ENCODE data around the gene WDR88.
"Not testable (repeated sequence)": the region's sequence is repeated elsewhere in the genome, so short reads cannot be mapped to it uniquely, and the experiment has no call there.

WDR88 gene, protein sequence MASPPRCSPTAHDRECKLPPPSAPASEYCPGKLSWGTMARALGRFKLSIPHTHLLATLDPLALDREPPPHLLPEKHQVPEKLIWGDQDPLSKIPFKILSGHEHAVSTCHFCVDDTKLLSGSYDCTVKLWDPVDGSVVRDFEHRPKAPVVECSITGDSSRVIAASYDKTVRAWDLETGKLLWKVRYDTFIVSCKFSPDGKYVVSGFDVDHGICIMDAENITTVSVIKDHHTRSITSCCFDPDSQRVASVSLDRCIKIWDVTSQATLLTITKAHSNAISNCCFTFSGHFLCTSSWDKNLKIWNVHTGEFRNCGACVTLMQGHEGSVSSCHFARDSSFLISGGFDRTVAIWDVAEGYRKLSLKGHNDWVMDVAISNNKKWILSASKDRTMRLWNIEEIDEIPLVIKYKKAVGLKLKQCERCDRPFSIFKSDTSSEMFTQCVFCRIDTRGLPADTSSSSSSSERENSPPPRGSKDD

DNA sequence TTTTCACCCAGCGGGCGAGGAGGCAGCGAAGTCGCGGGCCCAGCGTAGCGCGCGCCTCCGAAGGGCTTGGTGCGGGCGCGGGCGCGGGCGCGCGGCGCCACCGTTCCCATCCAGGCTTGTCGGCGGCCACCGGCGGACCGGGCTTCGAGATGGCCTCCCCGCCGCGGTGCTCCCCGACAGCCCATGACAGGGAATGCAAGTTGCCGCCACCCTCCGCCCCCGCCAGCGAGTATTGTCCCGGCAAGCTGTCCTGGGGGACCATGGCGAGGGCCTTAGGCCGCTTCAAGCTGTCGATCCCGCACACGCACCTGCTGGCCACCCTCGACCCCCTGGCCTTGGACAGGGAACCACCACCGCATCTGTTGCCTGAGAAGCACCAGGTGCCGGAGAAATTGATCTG, at the start of gene WDR88:
WDR88 (plus strand) TSS at position 94 of the 400 bp plus-strand sequence; CDS start at position 150, 56 bp downstream.
- DNase-seq = no peak

DNA sequence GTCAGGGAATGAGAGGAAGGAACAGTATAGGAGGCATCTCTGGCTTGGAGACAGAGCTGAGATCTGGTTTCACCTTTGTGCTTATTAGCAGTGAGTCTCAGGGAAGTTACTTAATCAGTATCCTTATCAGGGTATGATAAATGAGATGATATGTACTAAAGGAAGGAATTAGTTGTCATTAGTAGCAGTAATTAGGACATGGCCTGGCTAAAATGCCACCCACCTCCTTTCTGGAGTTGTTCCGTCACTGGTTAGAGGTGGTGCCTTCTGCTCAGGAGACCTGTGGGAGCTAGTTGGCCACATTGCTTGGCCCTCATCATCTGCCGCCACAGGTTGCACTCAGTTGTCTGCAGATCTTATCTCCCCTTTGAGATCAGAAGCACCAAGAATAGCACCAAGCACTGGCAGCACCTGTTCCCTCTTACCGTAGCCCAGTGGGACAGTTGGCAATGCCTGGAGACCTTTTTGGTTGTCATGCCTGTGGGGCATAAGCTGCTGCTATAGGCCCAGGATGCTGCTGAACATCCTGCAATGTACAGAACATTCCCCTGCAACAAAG, 46.3 kb upstream of the WDR88 start:
- DNase-seq = no peak

DNA sequence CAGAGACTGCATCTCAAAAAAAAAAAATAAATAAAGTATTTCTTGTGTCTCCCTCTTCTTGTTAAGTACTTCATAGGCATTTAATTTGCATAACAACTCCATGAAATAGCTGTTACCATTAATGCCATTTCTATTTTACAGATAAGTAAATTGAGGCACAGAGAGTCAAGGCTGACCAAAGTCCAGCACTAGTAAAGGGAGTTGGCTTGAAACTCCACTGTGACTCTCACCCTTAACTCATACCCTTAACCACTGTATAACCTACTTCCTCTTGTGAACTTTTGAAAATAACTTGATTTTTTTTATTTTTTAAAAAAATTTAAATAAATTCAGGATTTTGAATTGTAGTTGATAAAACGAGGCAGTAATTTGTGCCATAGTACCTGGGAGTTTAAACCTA, 45.0 kb upstream of the WDR88 start:
- no peak for DNase-seq

DNA sequence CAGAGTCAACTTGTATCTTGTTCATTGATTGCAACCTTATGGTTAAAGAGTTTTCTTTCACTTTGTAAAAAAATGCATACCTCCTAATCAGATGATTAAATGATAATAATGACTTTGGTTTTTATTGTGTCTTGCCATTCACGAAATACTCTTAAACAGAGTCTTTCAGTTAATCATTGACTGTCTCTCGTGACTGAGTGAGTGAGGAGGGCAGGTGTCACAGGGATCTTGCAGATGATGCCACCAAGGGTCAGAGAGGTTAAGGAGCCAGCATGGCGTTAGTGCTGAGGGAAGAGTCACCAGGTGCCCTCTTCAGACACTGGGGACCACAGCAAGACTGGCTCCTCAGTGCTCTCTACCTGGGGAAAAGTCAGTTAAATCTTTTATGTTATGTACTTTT, 42.9 kb upstream of the WDR88 start:
- no peak for DNase-seq

DNA sequence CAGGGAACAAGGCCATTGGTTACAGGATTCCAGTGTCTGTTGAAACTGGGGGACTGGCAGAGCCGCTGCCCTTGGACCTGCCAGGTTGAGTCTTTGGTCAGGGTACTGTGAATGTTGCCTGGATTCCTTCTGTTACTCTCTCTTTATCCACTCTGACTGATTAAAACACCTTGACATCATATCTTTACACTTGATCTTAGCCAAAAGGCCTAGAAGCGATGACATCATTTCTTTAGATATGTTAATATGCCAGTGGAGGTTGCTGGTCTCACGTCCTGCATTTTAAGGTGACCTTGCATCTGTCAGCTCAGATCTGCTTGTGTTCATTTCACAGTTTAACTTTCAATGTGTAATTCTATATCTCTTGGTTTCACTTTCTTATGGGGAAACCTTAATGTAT, 41.7 kb upstream of the WDR88 start:
- DNase-seq = no peak

DNA sequence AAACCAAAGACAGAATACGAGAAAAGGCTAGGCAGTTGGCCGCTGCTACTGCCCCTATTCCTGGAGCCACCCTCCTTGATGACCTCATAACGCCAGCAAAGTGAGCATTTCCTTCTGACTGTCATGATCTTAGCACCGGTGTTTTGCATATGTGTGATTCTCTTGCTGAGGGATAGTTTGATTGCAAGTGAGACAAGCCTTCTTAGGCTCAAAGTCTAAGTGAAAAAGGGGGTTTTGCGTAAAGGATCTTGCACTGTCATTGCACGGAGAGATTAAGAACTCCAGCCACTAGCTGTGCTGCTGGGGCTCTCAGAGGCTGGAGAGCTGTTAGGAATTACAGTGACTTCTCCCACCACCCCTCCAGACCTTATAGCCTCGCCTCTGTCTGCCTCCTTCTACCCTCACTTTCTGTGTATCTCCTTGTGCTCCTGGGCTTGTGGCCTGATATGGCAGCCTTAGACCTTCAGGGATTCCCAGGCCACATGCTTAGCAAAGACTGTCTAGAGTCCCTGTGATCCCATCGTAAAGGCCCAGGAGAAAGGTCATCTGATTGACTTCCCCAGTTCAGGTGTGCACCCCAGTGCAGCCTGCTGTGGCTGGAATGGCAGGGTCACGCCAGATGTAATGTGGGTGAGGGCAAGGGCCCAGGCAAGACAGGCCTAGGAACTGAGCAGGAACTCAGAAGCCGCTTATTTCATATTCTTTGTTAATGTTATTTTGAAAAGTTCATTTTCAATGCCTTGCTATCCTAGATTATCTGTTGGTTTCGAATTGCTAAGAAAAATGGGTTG, 38.3 kb upstream of the WDR88 start:
- DNase-seq = no peak

DNA sequence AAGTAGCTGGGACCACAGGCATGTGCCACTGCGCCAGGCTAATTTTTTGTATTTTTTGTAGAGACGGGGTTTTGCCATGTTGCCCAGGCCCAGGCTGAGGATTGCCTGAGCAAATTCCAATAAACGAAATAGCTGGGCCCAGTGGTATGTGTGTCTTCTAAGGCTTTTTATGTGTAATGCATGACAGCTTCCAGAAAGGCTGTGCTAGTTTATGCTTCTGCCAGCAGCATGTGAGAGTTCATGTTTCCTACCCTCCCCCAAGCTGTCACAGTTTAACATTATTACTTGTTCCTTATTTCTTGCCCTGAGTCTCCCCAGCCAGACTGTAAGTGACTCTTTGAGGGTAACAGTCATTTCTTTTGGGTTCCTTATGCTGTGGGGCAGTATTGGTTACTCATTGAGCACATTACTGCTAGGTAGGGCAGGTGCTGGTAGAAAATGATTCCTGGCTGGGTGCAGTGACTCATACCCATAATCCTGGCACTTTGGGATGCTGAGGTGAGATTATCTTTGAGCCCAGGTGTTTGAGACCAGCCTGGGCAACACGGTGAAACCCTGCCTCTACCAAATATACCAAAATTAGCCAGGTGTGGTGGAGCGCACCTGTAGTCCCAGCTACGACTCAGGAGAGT, 37.4 kb upstream of the WDR88 start:
- no peak for DNase-seq

DNA sequence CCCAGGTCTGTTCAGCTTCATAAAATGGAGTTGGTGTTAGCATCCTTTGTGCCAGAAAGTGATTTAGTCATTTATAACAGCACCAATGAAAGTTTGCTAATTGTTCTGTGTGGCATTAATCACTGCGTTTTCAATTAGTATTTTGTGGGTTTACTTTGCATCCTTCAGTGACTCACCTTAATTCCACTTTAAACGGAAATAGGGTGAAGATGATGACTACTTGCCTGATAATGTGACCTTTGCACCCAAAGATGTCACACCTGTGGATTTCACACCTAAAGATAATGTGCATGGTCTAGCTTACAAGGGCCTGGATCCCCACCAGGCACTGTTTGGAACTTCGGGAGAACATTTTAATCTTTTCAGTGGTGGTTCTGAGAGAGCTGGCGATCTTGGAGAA, 35.9 kb upstream of the WDR88 start:
- no peak for DNase-seq

DNA sequence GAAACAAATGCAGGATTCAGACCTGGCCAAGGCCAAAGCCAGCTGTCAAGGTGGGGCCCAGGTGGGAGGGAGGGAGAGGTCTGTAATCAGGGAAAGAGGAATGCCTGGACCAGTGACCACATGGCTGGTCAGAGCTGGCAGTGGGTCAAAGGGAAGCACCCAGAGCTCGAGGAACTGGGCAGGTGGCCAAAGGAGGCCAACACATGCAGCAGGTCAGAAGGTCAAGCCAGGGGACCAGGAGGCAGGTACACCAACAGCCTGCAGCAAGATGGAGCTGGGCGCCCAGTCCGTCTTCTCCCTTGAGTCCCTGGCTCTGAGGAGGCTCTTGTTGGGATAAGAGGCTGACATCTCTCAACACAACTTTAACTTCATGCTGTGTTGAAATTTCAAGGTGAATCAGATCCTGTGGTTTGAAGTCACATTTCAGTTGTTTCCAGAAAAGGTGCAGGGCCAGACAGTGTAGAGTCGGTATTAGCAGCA, 33.8 kb upstream of the WDR88 start:
- no peak for DNase-seq

DNA sequence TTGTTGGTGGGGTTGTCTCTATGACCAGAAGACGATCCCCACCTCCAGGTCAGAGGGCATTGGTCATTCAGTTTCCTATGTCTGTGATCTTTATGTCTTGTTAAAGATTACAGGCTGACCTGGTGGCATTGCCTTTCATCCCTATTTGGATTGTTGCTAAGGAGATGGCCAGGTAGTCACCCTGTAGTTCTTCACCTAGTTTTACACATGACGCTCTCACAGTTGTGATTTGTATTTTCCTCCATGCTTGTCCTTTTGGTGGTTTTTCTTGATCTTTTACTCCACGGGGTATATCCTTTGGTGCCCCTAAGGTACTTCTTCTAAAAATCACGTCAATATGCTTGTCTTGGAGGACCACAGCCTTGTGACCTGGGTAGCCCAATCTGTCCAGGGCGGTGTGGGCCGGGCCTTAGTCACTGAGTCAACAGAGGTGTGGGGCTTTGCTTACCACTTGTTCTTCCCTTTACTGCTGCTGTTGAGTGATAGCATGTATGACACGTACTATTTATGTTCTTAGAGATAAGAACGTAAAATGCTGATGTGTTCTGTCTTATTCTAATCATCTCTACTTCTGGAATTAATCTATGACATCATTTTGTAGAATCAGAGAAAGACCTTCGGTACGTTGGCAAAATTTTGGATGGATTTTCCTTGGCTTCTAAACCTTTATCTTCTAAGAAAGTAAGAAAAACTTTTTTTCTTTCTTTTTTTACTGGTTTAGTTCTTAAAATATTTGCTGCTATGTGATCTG, 30.8 kb upstream of the WDR88 start:
- no peak for DNase-seq

DNA sequence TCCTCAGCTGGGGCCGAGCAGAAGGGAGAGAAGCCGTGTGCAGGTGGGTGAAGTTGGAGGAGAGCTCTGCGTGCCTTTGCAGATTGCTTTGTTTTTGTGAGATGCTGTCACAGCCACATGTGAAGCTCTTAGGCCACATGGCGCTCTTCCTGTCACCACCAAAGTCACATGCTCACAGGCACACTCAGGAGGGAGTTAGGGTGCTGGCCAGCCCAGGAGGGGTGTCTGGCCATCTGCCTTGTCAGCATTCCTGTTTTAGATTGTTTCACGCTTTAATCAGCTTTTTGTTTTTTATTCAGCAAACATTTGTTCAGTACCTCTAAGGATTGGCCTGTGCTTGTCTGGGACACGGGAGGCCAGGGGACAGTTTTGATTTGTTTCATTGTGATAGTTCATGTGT, 29.0 kb upstream of the WDR88 start:
- DNase-seq = no peak

DNA sequence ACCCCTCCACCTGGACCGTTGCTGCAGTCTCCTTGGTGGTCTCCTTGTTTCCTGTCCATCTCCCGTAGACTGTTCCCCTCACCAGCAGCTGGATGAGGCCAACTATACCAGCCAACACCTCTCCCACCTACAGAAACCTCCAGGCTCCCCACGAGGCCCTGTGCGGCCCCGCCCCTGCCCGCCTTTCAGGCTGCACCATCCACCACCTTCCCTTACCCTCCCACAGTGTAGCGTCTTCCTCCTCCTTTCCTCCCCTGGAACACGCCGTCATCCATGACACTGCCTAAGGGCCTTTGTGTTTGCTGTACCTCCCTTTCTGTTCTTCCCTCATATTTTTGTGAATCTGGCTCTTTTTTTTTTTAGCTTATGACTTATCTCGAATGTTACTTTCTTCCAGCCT, 23.8 kb upstream of the WDR88 start:
- DNase-seq = no peak

DNA sequence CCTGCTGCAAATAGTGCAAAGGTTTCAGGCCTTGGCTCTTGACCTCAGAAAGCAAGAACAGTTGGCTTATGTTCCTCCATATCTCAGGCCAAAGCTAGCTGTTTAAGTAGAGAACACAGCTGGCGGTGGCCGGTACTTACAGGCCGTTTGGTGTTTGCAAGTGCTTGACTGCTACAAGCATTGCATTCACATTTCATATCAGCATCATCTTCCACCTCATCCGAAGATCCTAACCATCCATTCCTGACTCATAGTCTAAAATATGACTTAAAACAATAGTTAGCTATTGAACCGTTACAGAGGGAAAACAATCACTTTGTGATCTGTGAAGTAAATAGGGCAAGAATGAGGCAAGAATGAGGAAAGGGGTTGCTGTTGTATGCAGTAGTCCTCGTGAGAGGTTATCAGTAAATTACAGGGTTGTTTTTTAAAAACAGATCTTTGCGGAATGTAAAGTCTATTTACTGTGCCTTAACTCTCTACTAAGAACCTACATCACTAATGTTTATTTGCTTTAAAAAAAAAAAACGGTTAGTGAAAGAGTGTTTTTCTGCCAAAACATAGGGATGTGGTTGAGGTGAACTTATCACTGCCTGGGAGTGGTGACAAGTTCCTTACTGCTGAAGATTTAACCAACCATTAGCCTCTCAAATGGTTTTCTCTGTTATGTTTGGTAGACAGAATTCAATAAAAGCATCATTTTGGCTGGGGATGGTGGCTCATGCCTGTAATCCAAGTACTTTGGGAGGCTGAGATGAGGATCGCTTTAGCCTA, 21.6 kb upstream of the WDR88 start:
- DNase-seq = peak; percentile 88

DNA sequence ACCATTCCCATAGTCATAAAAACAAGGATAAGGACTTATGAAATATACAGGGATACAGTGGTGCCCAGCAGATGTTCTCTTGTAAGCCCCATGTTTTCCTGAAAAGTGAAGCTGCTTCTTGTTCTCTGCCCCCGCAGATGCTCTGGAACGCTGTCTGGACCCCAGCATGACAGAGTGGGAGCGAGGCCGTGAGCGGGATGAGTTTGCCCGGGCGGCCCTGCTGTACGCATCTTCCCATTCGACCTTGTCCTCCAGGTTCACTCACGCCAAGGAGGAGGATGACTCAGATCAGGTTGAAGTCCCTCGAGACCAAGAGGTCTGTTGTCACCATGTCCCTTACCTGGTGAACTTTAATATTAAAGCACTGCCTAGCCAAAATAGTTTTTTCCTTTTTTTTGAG, 20.3 kb upstream of the WDR88 start:
- no peak for DNase-seq

DNA sequence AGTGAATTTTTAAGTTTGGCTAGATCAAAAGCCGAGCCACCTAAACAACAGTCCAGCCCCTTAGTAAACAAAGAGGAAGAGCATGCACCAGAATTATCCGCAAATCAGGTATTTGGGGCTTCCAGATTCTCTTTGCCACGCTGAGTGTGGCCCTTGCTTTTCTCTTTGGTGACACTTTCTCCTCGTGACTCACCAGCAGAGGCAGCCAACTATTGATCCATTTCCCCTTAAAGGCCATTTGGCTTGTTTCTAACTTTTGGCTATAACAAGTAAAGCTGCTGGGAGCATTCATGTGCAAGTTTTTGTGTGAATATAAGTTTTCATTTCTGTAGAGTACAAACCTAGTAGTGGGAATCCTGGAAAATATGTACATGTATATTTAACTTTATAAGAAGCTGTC, 17.6 kb upstream of the WDR88 start:
- DNase-seq = no peak

DNA sequence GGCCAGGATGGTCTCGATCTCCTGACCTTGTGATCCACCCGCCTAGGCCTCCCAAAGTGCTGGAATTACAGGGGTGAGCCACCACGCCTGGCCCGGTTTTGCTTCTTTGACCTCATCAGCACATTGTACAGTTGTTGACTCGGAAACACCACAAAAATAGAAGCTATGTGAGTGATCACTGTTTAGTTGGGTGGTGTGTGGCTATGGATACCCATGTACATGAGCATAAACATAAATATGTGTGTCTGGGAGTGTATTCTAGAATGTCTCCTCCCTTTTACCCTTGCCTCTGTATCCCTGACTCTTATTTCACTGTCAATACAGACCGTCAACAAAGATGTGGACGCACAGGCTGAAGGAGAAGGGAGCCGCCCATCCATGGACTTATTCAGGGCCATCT, 14.4 kb upstream of the WDR88 start:
- DNase-seq = no peak

DNA sequence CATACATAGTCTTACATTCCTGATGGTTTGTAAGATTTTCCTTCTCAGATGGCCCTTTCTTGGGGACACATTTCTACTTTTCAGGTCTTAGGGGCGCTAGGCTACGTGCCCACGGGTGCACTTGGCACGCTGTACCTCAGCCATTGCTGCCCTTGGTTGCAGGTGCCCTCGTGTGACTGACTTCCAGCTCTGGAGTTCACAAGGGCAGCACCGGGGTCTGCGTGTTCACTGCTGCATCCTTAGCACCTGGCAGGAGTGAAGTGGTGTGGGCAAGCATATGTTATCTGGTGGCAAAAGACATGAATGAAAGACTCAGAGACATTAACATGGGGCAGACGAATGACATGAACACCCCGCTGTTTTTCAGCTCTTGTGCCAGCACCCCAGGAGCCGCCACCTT, 13.3 kb upstream of the WDR88 start:
- DNase-seq = no peak

DNA sequence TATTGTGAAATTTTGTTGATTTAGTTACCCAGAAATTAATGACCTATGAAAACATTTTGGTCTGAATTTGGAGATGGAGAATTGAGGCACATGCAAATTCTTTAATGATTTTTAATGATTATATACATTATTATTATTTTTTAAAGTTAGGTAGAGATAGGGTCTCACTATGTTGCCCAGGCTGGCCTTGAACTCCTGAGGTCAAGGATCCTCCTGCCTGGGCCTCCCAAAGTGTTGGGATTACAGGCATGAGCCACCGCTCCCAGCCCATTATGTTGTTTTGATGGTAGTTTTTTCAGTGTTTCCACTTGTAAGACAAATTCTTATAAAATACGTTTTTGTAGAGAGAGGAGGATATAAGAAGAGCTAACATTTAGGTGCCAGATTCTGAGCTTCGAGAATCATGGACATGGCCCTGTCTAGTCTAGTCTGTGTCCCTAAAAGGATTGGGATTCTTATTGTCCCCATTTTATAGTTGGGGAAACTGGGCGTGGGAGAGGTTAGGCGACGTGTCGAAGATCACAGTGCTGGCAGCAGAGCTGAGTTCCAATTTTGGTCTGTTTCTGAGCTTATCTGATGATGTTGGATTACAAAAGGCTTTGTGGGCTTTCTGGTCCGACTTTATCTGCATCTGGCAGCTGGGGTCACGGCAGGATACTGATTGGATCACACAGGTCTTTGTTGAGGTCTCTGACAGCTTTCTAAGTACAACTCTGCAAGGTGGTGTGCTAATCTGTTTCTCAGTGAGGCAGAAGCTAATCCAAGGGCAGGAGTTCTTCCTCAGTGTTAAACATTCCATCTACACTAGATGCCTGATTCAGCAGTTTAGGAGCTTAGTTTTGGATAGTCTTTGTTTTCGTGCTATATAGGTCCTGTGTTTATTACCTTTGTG, 7.5 kb upstream of the WDR88 start:
- DNase-seq = no peak

DNA sequence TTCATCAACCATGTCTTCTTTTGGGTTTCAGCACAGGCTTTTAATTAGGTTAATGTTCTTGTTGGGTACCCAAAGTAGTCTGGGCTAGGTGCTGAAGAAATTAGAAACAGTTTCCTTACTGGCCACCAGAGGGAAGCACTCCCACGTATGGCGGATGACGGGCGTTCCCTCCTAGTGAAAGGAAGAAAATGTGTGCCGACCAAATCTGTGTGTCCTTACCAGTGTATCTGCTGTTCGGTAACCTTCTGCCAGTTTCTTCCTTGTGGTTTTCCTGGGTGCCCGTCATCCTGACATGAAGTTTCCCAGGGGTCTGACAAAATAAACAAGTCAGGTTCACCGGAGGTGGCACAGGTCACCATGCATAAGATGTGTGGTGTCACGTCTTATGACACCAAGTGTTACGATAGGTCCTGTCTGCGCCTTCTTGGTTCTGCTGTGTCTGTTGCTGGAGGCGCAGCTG, 6.0 kb upstream of the WDR88 start:
- DNase-seq = peak; percentile 99

DNA sequence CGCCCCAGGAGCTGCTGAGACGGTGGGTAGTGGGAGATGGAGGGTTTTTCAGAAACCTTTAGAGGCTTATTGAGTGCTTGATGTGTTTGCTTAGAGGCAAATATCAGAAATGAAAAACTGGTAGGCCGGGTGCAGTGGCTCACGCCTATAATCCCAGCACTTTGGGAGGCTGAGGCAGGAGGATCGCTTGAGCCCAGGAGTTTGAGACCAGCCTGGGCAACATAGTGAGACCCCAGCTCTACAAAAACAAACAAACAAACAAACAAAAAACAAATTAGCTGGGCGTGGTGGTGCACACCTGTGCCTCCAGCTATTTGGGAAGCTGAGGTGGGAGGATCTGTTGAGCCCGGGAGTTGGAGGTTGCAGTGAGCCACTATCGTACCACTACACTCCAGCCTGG, 5.2 kb upstream of the WDR88 start:
- not testable (repeated sequence) for DNase-seq

DNA sequence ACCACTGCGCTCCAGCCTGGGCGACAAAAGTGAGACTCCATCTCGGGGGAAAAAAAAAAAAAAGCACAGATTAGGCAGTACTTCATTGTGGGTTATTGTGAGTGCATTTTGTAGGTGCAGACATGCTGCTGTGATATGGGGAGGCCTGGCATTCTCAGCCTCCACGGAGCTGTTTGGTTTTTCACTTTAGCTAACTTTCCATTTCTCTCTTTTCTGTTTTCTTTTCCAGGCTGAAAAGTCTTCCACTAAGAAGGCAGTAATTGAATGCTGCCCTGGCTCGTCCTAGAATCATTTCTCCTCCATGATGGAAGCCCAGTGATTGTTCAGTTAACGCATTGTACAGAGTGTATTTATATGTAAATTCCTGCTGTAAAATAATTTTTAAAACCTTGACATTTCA, 2.0 kb upstream of the WDR88 start:
- no peak for DNase-seq
